Glutamatergic neuron (in vitro differentiated cells): ENCODE data around the gene GATA5. TPM values are rescaled to one million over a fixed set of nuclear protein-coding genes. Genes with fewer than 3 reads are reported as not detected.

Source experiments
- DNase-seq: peaks from one replicate; pipeline ENCODE4 v3.0.0; 2022
- H3K27ac Mint-ChIP-seq: one replicate; pipeline ENCODE4 v1.8.0; 2020; ENCODE audit warnings: mild to moderate bottlenecking, mixed read lengths, inconsistent platforms; ENCODE audit not compliant: unreplicated experiment
- H3K27me3 Mint-ChIP-seq: one replicate; pipeline ENCODE4 v1.8.0; 2020; ENCODE audit warnings: mild to moderate bottlenecking, moderate library complexity, mixed read lengths, inconsistent platforms; ENCODE audit not compliant: unreplicated experiment
- H3K36me3 Mint-ChIP-seq: one replicate; pipeline ENCODE4 v1.8.0; 2020; ENCODE audit warnings: mild to moderate bottlenecking, mixed read lengths, inconsistent platforms; ENCODE audit not compliant: unreplicated experiment
- H3K4me1 Mint-ChIP-seq: one replicate; pipeline ENCODE4 v1.8.0; 2020; ENCODE audit warnings: mild to moderate bottlenecking, low read depth, mixed read lengths, inconsistent platforms; ENCODE audit not compliant: unreplicated experiment
- H3K4me3 Mint-ChIP-seq: one replicate; pipeline ENCODE4 v1.8.0; 2020; ENCODE audit warnings: mild to moderate bottlenecking, mixed read lengths, inconsistent platforms; ENCODE audit not compliant: unreplicated experiment
- H3K9me3 Mint-ChIP-seq: one replicate; pipeline ENCODE4 v1.8.0; 2020; ENCODE audit warnings: mild to moderate bottlenecking, moderate library complexity, mixed read lengths, inconsistent platforms; ENCODE audit not compliant: unreplicated experiment
- CTCF ChIP-seq: fragments of 200-600 bp; sonication (generic); IDR thresholded peaks from one replicate; pipeline ENCODE4 v1.5.0; 2021; ENCODE audit not compliant: partially characterized antibody, unreplicated experiment
- total RNA-seq: library from RNA; stranded (reverse); fragmentation: NEBNext Ultra II Directional; extraction: Animal tissue kit (Norgen Biotek cat#: 25700); gene quantifications from one replicate; pipeline ENCODE4 v1.2.1, GENCODE V29; 2021; ENCODE audit not compliant: unreplicated experiment

Gene GATA5
- total RNA-seq, 1 donor from 2014 or later: 1.3 TPM

DNA sequence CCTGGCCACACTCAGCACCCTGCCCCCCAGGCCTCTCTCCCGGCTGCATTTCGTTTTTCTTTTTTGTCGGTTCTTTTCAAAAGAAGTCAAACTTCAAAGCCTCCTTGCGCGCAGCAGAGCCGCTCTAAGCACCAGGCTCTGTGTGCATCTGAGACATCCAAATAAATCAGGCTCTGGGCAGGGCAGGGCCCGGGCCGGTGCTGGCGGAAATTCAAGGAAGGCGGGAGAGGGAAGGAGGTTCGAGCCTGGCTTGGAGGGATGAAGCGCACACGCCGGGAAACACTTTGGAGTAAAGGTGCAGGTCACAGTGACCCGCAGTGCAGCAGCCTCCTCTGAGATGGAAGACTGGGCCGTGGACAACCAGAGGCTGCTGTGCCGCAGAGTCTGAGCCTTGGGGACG is 5.8 kb downstream of the GATA5 start:
- Mint-ChIP-seq H3K9me3 (peaks cover 3% of the 10 kb centered on the region), H3K36me3 (no peaks in the 10 kb centered on the region), H3K4me1 (peaks cover 6% of the 10 kb centered on the region), H3K27me3 (peaks cover 2% of the 10 kb centered on the region), H3K4me3 (no peak overlapping the region), H3K27ac (no peak overlapping the region)
- DNase-seq: no peak
- no peak for TF ChIP-seq CTCF

DNA sequence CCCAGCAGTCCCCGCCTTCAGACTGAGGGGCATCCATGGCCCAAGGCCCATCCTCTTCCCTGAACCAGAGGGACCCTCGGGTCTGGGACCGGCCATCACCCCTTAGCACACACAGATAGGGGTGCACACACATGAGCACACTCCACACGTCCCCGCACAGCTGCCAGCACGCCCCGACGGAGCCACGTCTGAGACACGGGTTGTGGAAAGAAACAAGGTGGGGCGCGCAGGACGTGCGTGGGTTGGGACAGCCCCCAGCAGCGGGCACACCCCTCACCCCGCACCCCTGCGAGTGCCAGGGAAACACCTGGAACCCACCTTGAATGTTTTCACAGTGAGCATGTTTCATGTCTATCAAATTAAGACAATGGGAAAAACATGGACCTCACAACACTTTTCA is 6.4 kb downstream of the GATA5 start:
- no peak for TF ChIP-seq CTCF
- no peaks in the 10 kb centered on the region for H3K36me3 Mint-ChIP-seq

GRCh38 chr20:62466806-62467537 is 8.8 kb downstream of the GATA5 start:
- Mint-ChIP-seq H3K27me3 (peaks cover 3% of the 10 kb centered on the region), H3K4me3 (no peak overlapping the region), H3K27ac (no peak overlapping the region), H3K9me3 (peaks cover 4% of the 10 kb centered on the region), H3K4me1 (peaks cover 4% of the 10 kb centered on the region), H3K36me3 (no peaks in the 10 kb centered on the region)
- no peak for DNase-seq
- TF ChIP-seq CTCF: no peak

More for the DNA sequence above, 6.4 kb downstream of the GATA5 start:
- peaks cover 6% of the 10 kb centered on the region for H3K4me1 Mint-ChIP-seq
- no peak overlapping the region for H3K4me3 Mint-ChIP-seq
- H3K9me3 Mint-ChIP-seq: peaks cover 3% of the 10 kb centered on the region
- H3K27me3 Mint-ChIP-seq: peaks cover 2% of the 10 kb centered on the region
- H3K27ac Mint-ChIP-seq: no peak overlapping the region
- DNase-seq: no peak

DNA sequence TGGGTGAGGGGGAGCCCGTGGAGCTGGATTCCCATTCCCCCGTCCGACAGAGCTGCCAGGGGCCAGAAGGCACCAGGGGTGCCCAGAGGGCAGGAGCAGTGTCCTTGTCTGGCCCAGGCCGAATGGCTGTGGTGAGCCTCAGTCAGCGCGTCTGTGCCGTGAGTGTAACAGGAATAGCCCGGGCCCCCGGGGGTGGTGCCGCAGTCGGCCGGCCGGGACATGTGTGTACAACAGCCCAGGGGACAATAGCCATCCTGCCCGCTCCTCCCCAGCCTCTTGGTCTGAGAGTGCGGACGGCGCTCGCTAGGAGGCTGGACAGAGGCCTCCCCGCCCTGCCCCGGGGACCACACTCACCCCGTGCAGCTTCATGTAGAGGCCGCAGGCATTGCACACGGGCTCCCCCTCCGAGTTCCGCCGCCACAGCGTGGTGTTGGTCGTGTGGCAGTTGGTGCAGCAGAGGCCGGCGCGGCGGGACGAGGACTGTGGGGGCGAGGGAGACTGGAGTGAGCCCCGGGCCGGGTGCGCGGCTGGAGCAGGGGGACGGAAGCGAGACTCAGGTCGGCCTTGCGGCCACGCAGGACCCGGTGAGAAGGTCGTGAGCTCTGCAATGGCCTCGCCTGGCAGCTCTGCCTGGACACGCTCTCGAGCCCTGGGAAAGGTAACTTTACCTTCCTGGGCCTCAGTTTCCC is 9.6 kb downstream of the GATA5 start:
- no peak overlapping the region for H3K27ac Mint-ChIP-seq
- DNase-seq: no peak
- TF ChIP-seq CTCF: no peak
- peaks cover 2% of the 10 kb centered on the region for H3K9me3 Mint-ChIP-seq
- peaks cover 4% of the 10 kb centered on the region for H3K4me1 Mint-ChIP-seq
- H3K36me3 Mint-ChIP-seq: no peaks in the 10 kb centered on the region
- H3K27me3 Mint-ChIP-seq: peaks cover 3% of the 10 kb centered on the region
- H3K4me3 Mint-ChIP-seq: no peak overlapping the region

DNA sequence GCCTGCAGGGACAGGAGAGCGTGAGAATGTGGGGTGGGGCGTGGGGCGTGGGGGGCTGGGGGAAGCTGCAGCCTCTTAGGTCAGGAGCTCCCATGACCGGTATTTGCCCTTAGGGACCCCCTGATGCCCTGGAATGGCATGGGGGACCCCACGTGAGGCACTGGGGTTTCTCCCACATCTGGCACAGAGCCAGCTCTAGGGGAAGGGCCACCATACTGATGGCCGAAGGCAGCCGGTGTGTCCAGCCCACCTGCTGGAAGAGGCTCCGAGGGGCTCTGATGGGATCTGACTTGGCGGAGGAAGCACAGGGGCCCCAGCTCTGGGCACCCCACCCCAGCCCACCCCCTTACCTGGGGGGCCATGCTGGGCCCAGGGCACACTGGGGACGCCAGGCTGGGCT is 10.8 kb downstream of the GATA5 start:
- H3K9me3 Mint-ChIP-seq: peaks cover 2% of the 10 kb centered on the region

More for the DNA sequence above, 10.8 kb downstream of the GATA5 start:
- H3K4me3 Mint-ChIP-seq: no peak overlapping the region
- no peak for DNase-seq
- no peak overlapping the region for H3K27ac Mint-ChIP-seq
- peaks cover 2% of the 10 kb centered on the region for H3K4me1 Mint-ChIP-seq
- TF ChIP-seq CTCF: no peak
- H3K27me3 Mint-ChIP-seq: peaks cover 1% of the 10 kb centered on the region
- H3K36me3 Mint-ChIP-seq: no peaks in the 10 kb centered on the region
